Lower lobe of right lung (tissue), 2 donors: ENCODE data around the gene SLC5A10. TPM values are rescaled to one million over a fixed set of nuclear protein-coding genes. Genes with fewer than 3 reads are reported as not detected.
A peak's percentile ranks its signal among the peaks of the same experiment; 100 is the strongest.
"Not testable (repeated sequence)": the region's sequence is repeated elsewhere in the genome, so short reads cannot be mapped to it uniquely, and the experiment has no call there.

Source experiments
- ATAC-seq, 2 donors: fragments of 200-7000 bp; cut with Tn5 transposase; one replicate each; pipeline ENCODE4 v1.9.1; 2020 to 2022; ENCODE audit warnings: mild to moderate bottlenecking in 2 of 2, moderate library complexity in 2 of 2
- DNase-seq: peaks from one replicate; pipeline ENCODE4 v3.0.0-alpha.2; 2020
- H3K27ac ChIP-seq: fragments of 200-600 bp; one replicate; pipeline ENCODE4 v1.8.0; 2022
- H3K27me3 ChIP-seq: fragments of 200-600 bp; one replicate; pipeline ENCODE4 v1.8.0; 2022; ENCODE audit warnings: low read depth
- H3K36me3 ChIP-seq: fragments of 200-600 bp; one replicate; pipeline ENCODE4 v1.8.0; 2022; ENCODE audit warnings: mild to moderate bottlenecking
- H3K4me1 ChIP-seq: fragments of 200-600 bp; one replicate; pipeline ENCODE4 v1.8.0; 2022
- H3K4me3 ChIP-seq: fragments of 200-600 bp; one replicate; pipeline ENCODE4 v1.8.0; 2022; ENCODE audit warnings: mild to moderate bottlenecking
- H3K9me3 ChIP-seq: fragments of 200-600 bp; one replicate; pipeline ENCODE4 v1.8.0; 2022
- CTCF ChIP-seq: fragments of 200-600 bp; IDR thresholded peaks from one replicate; pipeline ENCODE4 v1.8.0; 2022; ENCODE audit warnings: antibody characterized with exemption, mild to moderate bottlenecking
- intact Hi-C: fragments of 100-400 bp; cut with DNase I; formaldehyde crosslinking; loops from one replicate; pipeline ENCODE4 v1.11.0; 2022
- total RNA-seq: library from RNA; stranded (reverse); fragmentation: NEBNext Ultra II Directional; extraction: Animal tissue kit (Norgen Biotek cat#: 25700); gene quantifications from one replicate; pipeline ENCODE4 v1.2.1, GENCODE V29; 2021
- donor health status: DM: no; HTN: yes; CAD: no; lungs with severe emphysema.

SLC5A10 gene
- total RNA-seq, 1 donor from 2014 or later, result not detected

GRCh38 chr17:19017401-19017800 lies 65.4 kb downstream of the SLC5A10 start:
- TF ChIP-seq CTCF, result no peak
- no peak overlapping the region for H3K27ac ChIP-seq
- DNase-seq (peak; percentile 17), ATAC-seq (no peak)
- intact Hi-C loops, result no loop called here
- H3K9me3 ChIP-seq, result no peaks in the 10 kb centered on the region
- no peak overlapping the region for H3K4me3 ChIP-seq
- no peaks in the 10 kb centered on the region for H3K36me3 ChIP-seq
- H3K4me1 ChIP-seq, result no peaks in the 10 kb centered on the region
- no peaks in the 10 kb centered on the region for H3K27me3 ChIP-seq

DNA sequence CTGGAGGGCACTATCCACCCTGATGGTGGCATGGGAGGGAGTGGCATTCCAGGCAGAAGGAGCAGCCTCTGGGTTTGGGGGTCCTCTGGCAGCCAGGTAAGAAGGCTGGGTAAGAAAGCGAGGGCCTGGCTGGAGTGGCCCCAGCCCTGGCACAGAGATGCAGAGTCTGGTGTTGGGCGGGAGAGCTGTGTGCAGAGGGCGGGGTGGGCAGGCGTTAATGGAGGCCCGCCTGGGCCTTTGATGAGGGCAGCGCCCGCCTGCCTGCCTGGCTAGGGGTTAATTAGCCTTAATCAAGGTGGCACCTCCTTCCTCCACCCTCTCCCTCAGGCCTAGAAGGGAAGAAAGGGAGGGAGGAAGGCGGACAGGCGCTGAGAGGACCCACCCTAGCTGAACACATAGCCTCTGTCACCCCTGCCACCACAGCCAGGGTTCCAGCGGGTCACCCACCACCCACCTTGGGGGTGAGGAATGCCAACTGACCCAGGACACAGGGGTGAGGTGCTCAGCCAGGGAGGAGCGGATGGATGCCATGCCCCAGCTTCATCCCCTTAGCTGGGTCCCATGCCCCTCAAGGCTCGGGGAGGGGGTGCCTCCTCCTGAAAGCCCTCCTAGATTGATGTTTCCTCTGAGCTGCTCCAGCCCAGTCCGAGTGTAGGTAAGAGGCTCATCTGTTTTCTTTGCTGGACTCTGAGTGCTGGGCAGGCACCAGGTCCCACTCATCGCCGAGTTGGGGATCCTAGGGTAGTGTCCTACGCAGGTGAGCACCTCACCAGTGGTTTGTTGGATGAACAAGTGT lies 66.0 kb downstream of the SLC5A10 start:
- intact Hi-C loops, result no loop called here
- TF ChIP-seq CTCF, result no peak
- H3K4me1 ChIP-seq, result no peaks in the 10 kb centered on the region
- no peak overlapping the region for H3K4me3 ChIP-seq
- no peaks in the 10 kb centered on the region for H3K27me3 ChIP-seq
- ATAC-seq (no peak), DNase-seq (peak; percentile 35)
- no peaks in the 10 kb centered on the region for H3K36me3 ChIP-seq
- no peak overlapping the region for H3K27ac ChIP-seq
- no peaks in the 10 kb centered on the region for H3K9me3 ChIP-seq

DNA sequence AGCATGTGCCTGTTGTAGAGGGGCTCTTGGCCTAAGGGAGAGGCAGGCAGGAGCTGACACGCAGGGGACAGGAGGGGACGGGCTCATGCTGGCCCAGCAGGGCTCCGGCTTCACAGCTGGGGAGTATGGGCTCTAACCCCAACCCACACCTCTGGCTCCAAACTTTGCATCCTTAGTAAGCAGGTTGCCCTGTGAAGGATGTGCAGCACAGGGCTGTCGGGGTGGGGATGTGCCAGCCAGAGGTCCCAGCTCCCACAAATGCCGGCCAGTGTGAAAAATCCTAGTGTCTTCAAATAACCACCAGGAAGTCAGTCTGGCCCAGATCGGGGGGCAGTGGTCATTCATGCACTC lies 66.6 kb downstream of the SLC5A10 start:
- Histone ChIP-seq H3K9me3 (no peaks in the 10 kb centered on the region), H3K4me3 (no peak overlapping the region), H3K27ac (no peak overlapping the region), H3K27me3 (no peaks in the 10 kb centered on the region), H3K4me1 (no peaks in the 10 kb centered on the region), H3K36me3 (no peaks in the 10 kb centered on the region)
- no peak for TF ChIP-seq CTCF
- DNase-seq (peak; percentile 36), ATAC-seq (no peak)
- intact Hi-C loops, result no loop called here

- no peak for ATAC-seq
- H3K36me3 ChIP-seq, result no peaks in the 10 kb centered on the region
- no peaks in the 10 kb centered on the region for H3K27me3 ChIP-seq
- intact Hi-C loops, result no loop called here
- no peak overlapping the region for H3K4me3 ChIP-seq
- no peaks in the 10 kb centered on the region for H3K9me3 ChIP-seq
- no peak overlapping the region for H3K27ac ChIP-seq
- TF ChIP-seq CTCF, result no peak
- DNase-seq, result peak; percentile 44
- H3K4me1 ChIP-seq, result no peaks in the 10 kb centered on the region
These were observed 67.3 kb downstream of the SLC5A10 start for GRCh38 chr17:19019041-19019941.

GRCh38 chr17:19020016-19020415 lies 68.1 kb downstream of the SLC5A10 start:
- no peak overlapping the region for H3K27ac ChIP-seq
- intact Hi-C loops, result no loop called here
- DNase-seq (no peak), ATAC-seq (no peak)
- H3K36me3 ChIP-seq, result no peaks in the 10 kb centered on the region
- no peaks in the 10 kb centered on the region for H3K9me3 ChIP-seq
- no peak for TF ChIP-seq CTCF
- H3K27me3 ChIP-seq, result no peaks in the 10 kb centered on the region
- no peak overlapping the region for H3K4me3 ChIP-seq
- no peaks in the 10 kb centered on the region for H3K4me1 ChIP-seq

DNA sequence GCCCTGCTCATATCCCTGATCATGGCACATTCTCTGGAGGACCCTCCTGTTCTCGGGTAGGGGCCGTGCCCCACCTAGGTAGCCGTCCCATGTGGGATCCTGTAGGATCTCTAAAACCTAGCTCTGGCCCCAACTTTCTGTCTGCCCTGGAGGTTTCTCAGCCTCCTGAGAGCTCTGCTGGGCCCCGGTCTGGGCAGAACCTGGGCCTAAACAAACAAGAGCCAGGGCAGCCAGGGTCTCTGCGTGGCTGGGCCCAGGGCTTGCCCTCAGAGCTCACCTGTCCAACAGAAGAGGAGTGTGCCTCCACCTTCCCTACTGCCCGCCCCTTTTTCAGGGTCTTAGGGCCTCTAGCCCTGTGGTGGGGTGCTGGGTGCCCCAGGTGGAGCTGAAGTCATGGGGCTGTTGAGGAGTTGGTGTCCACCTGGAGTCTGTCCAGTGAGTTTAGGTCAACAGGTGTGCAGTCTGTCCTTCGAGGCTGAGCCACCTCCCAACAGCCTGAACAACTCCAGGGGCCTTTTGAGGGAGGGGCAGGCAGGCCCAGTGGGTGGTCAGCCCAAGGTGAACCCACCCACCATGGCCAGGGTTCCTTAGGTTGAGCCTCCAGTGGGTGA lies 69.2 kb downstream of the SLC5A10 start:
- H3K27me3 ChIP-seq, H3K4me1 ChIP-seq, H3K36me3 ChIP-seq, ATAC-seq, H3K9me3 ChIP-seq, intact Hi-C loops, H3K4me3 ChIP-seq, H3K27ac ChIP-seq: not testable (repeated sequence)
- peak; percentile 25 for DNase-seq
